WTC11 (cell line): ENCODE measurements around the gene ADCY5. TPM values are rescaled to one million over a fixed set of nuclear protein-coding genes. Genes with fewer than 3 reads are reported as not detected.

ENCODE experiments used
- ATAC-seq: fragments of 200-7000 bp; cut with Tn5 transposase; 2 replicates; pipeline ENCODE4 v1.10.0; 2021; ENCODE audit warnings: mild to moderate bottlenecking, moderate library complexity
- CTCF ChIA-PET: fragments of 300-600 bp; sonication (Branson Sonifier 250); formaldehyde crosslinking; loops from one replicate; lab custom pipeline; 2021; ENCODE audit warnings: antibody characterized with exemption; lab: Charles Lee
- POLR2A ChIA-PET: fragments of 350-600 bp; sonication (Branson Sonifier 250); formaldehyde crosslinking; loops from one replicate; lab custom pipeline; 2021; ENCODE audit warnings: antibody characterized with exemption; lab: Charles Lee
- DNase-seq: peaks from one replicate; pipeline ENCODE4 v3.0.0; 2021; ENCODE audit warnings: low spot score
- H3K27ac Mint-ChIP-seq: 2 replicates; pipeline ENCODE4 v1.8.0; 2021; ENCODE audit warnings: mixed read lengths
- H3K27me3 Mint-ChIP-seq: 2 replicates; pipeline ENCODE4 v1.8.0; 2021; ENCODE audit warnings: low read depth, mild to moderate bottlenecking, moderate library complexity, mixed read lengths
- H3K36me3 Mint-ChIP-seq: 2 replicates; pipeline ENCODE4 v1.8.0; 2021; ENCODE audit warnings: mixed read lengths
- H3K4me1 Mint-ChIP-seq: 2 replicates; pipeline ENCODE4 v1.8.0; 2022; ENCODE audit warnings: mixed read lengths
- H3K4me3 Mint-ChIP-seq: 2 replicates; pipeline ENCODE4 v1.8.0; 2021; ENCODE audit warnings: mild to moderate bottlenecking, moderate library complexity, mixed read lengths
- H3K9me3 Mint-ChIP-seq: 2 replicates; pipeline ENCODE4 v1.8.0; 2021; ENCODE audit warnings: mixed read lengths
- AFF4 ChIP-seq: sonication (generic); formaldehyde crosslinking; IDR thresholded peaks from 2 replicates; pipeline ENCODE4 v1.8.1; 2023; ENCODE audit warnings: mild to moderate bottlenecking, missing genetic modification reagents, borderline replicate concordance
- CDX4 ChIP-seq: fragments of 250-450 bp; sonication (Bioruptor Pico); IDR thresholded peaks from 2 replicates; pipeline ENCODE4 v1.9.0; 2021; ENCODE audit warnings: moderate library complexity, mild to moderate bottlenecking, inconsistent platforms, borderline replicate concordance
- E2F1 ChIP-seq: sonication (generic); formaldehyde crosslinking; IDR thresholded peaks from 2 replicates; pipeline ENCODE4 v1.8.0; 2022; ENCODE audit warnings: mild to moderate bottlenecking, missing genetic modification reagents
- FOXJ3 ChIP-seq: sonication (generic); formaldehyde crosslinking; IDR thresholded peaks from 2 replicates; pipeline ENCODE4 v1.9.0; 2021; ENCODE audit warnings: missing genetic modification reagents, mild to moderate bottlenecking, borderline replicate concordance
- FOXP4 ChIP-seq: sonication (generic); formaldehyde crosslinking; IDR thresholded peaks from 2 replicates; pipeline ENCODE4 v1.8.0; 2022; ENCODE audit warnings: mild to moderate bottlenecking, missing genetic modification reagents
- GABPB1 ChIP-seq: sonication (generic); formaldehyde crosslinking; IDR thresholded peaks from 2 replicates; pipeline ENCODE4 v1.8.1; 2023; ENCODE audit warnings: mild to moderate bottlenecking, missing genetic modification reagents
- IRF1 ChIP-seq: sonication (generic); formaldehyde crosslinking; IDR thresholded peaks from 2 replicates; pipeline ENCODE4 v1.8.0; 2023; ENCODE audit warnings: missing genetic modification reagents
- JAZF1 ChIP-seq: fragments of 250-450 bp; sonication (Bioruptor Pico); IDR thresholded peaks from 2 replicates; pipeline ENCODE4 v1.9.0; 2021; ENCODE audit warnings: moderate library complexity, mild to moderate bottlenecking, inconsistent platforms
- NFATC4 ChIP-seq: fragments of 250-450 bp; sonication (Bioruptor Pico); IDR thresholded peaks from 2 replicates; pipeline ENCODE4 v1.9.0; 2021; ENCODE audit warnings: mild to moderate bottlenecking
- NFYB ChIP-seq: sonication (generic); formaldehyde crosslinking; conservative IDR thresholded peaks from 2 replicates; pipeline ENCODE4 v1.8.0; 2022; ENCODE audit warnings: low read depth, missing genetic modification reagents
- NR2C2 ChIP-seq: sonication (generic); formaldehyde crosslinking; IDR thresholded peaks from 2 replicates; pipeline ENCODE4 v1.8.0; 2022; ENCODE audit warnings: mild to moderate bottlenecking, missing genetic modification reagents
- STAT6 ChIP-seq: sonication (generic); formaldehyde crosslinking; conservative IDR thresholded peaks from 2 replicates; pipeline ENCODE4 v1.8.1; 2023; ENCODE audit warnings: mild to moderate bottlenecking, low read depth, missing genetic modification reagents, moderate library complexity
- ZNF138 ChIP-seq: sonication (generic); formaldehyde crosslinking; conservative IDR thresholded peaks from 2 replicates; pipeline ENCODE4 v1.8.1; 2022; ENCODE audit warnings: mild to moderate bottlenecking, moderate library complexity, missing genetic modification reagents
- ZNF219 ChIP-seq: sonication (generic); formaldehyde crosslinking; IDR thresholded peaks from 2 replicates; pipeline ENCODE4 v1.8.0; 2023; ENCODE audit warnings: missing genetic modification reagents, mild to moderate bottlenecking, borderline replicate concordance
- ZNF532 ChIP-seq: fragments of 250-450 bp; sonication (Bioruptor Pico); IDR thresholded peaks from 2 replicates; pipeline ENCODE4 v1.9.0; 2021; ENCODE audit warnings: mild to moderate bottlenecking, borderline replicate concordance
- total RNA-seq: library from RNA; stranded (reverse); gene quantifications from 3 replicates; pipeline ENCODE4 v1.2.3, GENCODE V29; 2021

ADCY5 gene
- total RNA-seq, 1 experiment from 2014 or later: 23.5 TPM

- peak overlapping the region; percentile 73 for H3K4me3 Mint-ChIP-seq
- H3K27me3 Mint-ChIP-seq: no peaks in the 10 kb centered on the region
- ChIA-PET POLR2A (no interaction called here), CTCF (interaction anchor here (1.3 kb wide), 1 partner anchor 26 kb away, joined by 3 read pairs; no protein-coding TSS in a partner anchor)
- peaks cover 11% of the 10 kb centered on the region for H3K36me3 Mint-ChIP-seq
- ATAC-seq: no peak
- no peaks in the 10 kb centered on the region for H3K9me3 Mint-ChIP-seq
- peaks cover 91% of the 10 kb centered on the region for H3K4me1 Mint-ChIP-seq
- TF ChIP-seq ZNF138 (CRISPR knock-in tag) (0 out of 2 replicates have a peak, but pooled peaks have one; percentile 44), NR2C2 (no peak)
- TF ChIP-seq, all 79 proteins: peak for 1
- no peak for DNase-seq
- H3K27ac Mint-ChIP-seq: peak overlapping the region; percentile 95
Observed at GRCh38 chr3:123312331-123313265, 136.3 kb downstream of the ADCY5 start.

GRCh38 chr3:123311201-123311600, 137.7 kb downstream of the ADCY5 start:
- CTCF ChIA-PET: interaction anchor here (1.3 to 1.7 kb wide), 2 partner anchors 25 to 178 kb away, joined by 3 to 6 read pairs; no protein-coding TSS in a partner anchor
- POLR2A ChIA-PET: no interaction called here
- H3K27ac Mint-ChIP-seq: peak overlapping the region; percentile 18
- no peak for ATAC-seq
- H3K36me3 Mint-ChIP-seq: peaks cover 20% of the 10 kb centered on the region
- no peak for DNase-seq
- peak overlapping the region; percentile 46 for H3K4me3 Mint-ChIP-seq
- no peaks in the 10 kb centered on the region for H3K27me3 Mint-ChIP-seq
- no peaks in the 10 kb centered on the region for H3K9me3 Mint-ChIP-seq
- H3K4me1 Mint-ChIP-seq: peaks cover 84% of the 10 kb centered on the region
- TF ChIP-seq NFYB (CRISPR knock-in tag): no peak
- no peak for TF ChIP-seq ZNF219 (CRISPR knock-in tag)
- TF ChIP-seq JAZF1 (CRISPR knock-in tag): no peak
- no peak for TF ChIP-seq CDX4
- no peak for TF ChIP-seq FOXJ3
- no peak for TF ChIP-seq E2F1 (CRISPR knock-in tag)
- no peak for TF ChIP-seq FOXP4 (CRISPR knock-in tag)
- no peak for TF ChIP-seq STAT6 (CRISPR knock-in tag)
- TF ChIP-seq ZNF532 (CRISPR knock-in tag): no peak
- no peak for TF ChIP-seq GABPB1 (CRISPR knock-in tag)
- TF ChIP-seq IRF1 (CRISPR knock-in tag): no peak
- TF ChIP-seq NFATC4 (CRISPR knock-in tag): no peak
- no peak for TF ChIP-seq AFF4 (CRISPR knock-in tag)
